ENCODE measurements around the gene ATP13A2. TPM values are rescaled to one million over a fixed set of nuclear protein-coding genes. Genes with fewer than 3 reads are reported as not detected.

Gene ATP13A2
- polyA plus RNA-seq, 1 donor (not counting 4 experiments of a cell fraction or from before 2014, with no cell fraction given): 19.7 TPM

GRCh38 chr1:16993521-16994038 is 18.1 kb downstream of the ATP13A2 start:
- peaks cover 6% of the 10 kb centered on the region for H3K4me1 ChIP-seq (ENCODE audit: control insufficient read depth, extremely low read depth, insufficient read depth, low read length)
- no peak for FAIRE-seq
- no peak overlapping the region for H3K27ac ChIP-seq (ENCODE audit: control insufficient read depth, insufficient read depth, low read length)
- H3K9me3 ChIP-seq (ENCODE audit: control insufficient read depth, low read depth, low read length): no peaks in the 10 kb centered on the region
- H4K20me1 ChIP-seq (ENCODE audit: control insufficient read depth, extremely low read depth, insufficient read depth, low read length): no peaks in the 10 kb centered on the region
- H3K4me2 ChIP-seq (ENCODE audit: control insufficient read depth, extremely low read depth, insufficient read depth, low read depth, low read length): no peak overlapping the region
- no peaks in the 10 kb centered on the region for H3K9me1 ChIP-seq (ENCODE audit: control insufficient read depth, extremely low read depth, insufficient read depth, low read length)
- no peak for DNase-seq (ENCODE audit: low read depth, low spot score)
- H3K36me3 ChIP-seq (ENCODE audit: control insufficient read depth in 2 of 2, extremely low read depth in 1 of 2, insufficient read depth in 2 of 2, low read length in 2 of 2): peaks cover 14 to 26% of the 10 kb centered on the region in 2 experiments
- no peak overlapping the region for H3K4me3 ChIP-seq (ENCODE audit: control insufficient read depth in 2 of 3, extremely low read depth in 1 of 3, insufficient read depth in 2 of 3, low read depth in 1 of 3, low read length in 3 of 3)
- H3K9ac ChIP-seq (ENCODE audit: control insufficient read depth, extremely low read depth, insufficient read depth, low read length): no peak overlapping the region
- H3K79me2 ChIP-seq (ENCODE audit: control insufficient read depth, insufficient read depth, low read length): no peaks in the 10 kb centered on the region
- dilution Hi-C loops (cut with MboI; ENCODE audit: extremely low pct_ligation_motif_present, low sequenced_read_pairs): no loop called here
- no peak for TF ChIP-seq EZH2 (IDR thresholded peaks at IDR 0.05; ENCODE audit: low read length)
- TF ChIP-seq CTCF (optimal IDR thresholded peaks at IDR 0.05 in 1 of 3, IDR thresholded peaks at IDR 0.05 in 1 of 3, conservative IDR thresholded peaks at IDR 0.05 in 1 of 3; ENCODE audit: extremely low read depth in 1 of 3, insufficient read depth in 2 of 3, low read length in 3 of 3): no peak
- no peak overlapping the region for H2AFZ ChIP-seq (ENCODE audit: control insufficient read depth, low read length)
- no peaks in the 10 kb centered on the region for H3K27me3 ChIP-seq (ENCODE audit: control insufficient read depth, extremely low read depth, insufficient read depth, low read length)

GRCh38 chr1:16992675-16993074 is 19.1 kb downstream of the ATP13A2 start:
- no peak overlapping the region for H2AFZ ChIP-seq (ENCODE audit: control insufficient read depth, low read length)
- H3K9me1 ChIP-seq (ENCODE audit: control insufficient read depth, extremely low read depth, insufficient read depth, low read length): no peaks in the 10 kb centered on the region
- TF ChIP-seq CTCF (optimal IDR thresholded peaks at IDR 0.05 in 1 of 3, IDR thresholded peaks at IDR 0.05 in 1 of 3, conservative IDR thresholded peaks at IDR 0.05 in 1 of 3; ENCODE audit: extremely low read depth in 1 of 3, insufficient read depth in 2 of 3, low read length in 3 of 3) (no peak), EZH2 (IDR thresholded peaks at IDR 0.05; ENCODE audit: low read length) (no peak)
- H3K27ac ChIP-seq (ENCODE audit: control insufficient read depth, insufficient read depth, low read length): no peak overlapping the region
- no peak overlapping the region for H3K9ac ChIP-seq (ENCODE audit: control insufficient read depth, extremely low read depth, insufficient read depth, low read length)
- DNase-seq (ENCODE audit: low read depth, low spot score): no peak
- no peaks in the 10 kb centered on the region for H3K9me3 ChIP-seq (ENCODE audit: control insufficient read depth, low read depth, low read length)
- no peak for FAIRE-seq
- no peak overlapping the region for H3K4me2 ChIP-seq (ENCODE audit: control insufficient read depth, extremely low read depth, insufficient read depth, low read depth, low read length)
- no peaks in the 10 kb centered on the region for H4K20me1 ChIP-seq (ENCODE audit: control insufficient read depth, extremely low read depth, insufficient read depth, low read length)
- dilution Hi-C loops (cut with MboI; ENCODE audit: extremely low pct_ligation_motif_present, low sequenced_read_pairs): no loop called here
- H3K79me2 ChIP-seq (ENCODE audit: control insufficient read depth, insufficient read depth, low read length): no peaks in the 10 kb centered on the region
- no peak overlapping the region for H3K4me3 ChIP-seq (ENCODE audit: control insufficient read depth in 2 of 3, extremely low read depth in 1 of 3, insufficient read depth in 2 of 3, low read depth in 1 of 3, low read length in 3 of 3)
- peaks cover 14 to 26% of the 10 kb centered on the region in 2 experiments for H3K36me3 ChIP-seq (ENCODE audit: control insufficient read depth in 2 of 2, extremely low read depth in 1 of 2, insufficient read depth in 2 of 2, low read length in 2 of 2)
- peaks cover 5% of the 10 kb centered on the region for H3K4me1 ChIP-seq (ENCODE audit: control insufficient read depth, extremely low read depth, insufficient read depth, low read length)
- no peaks in the 10 kb centered on the region for H3K27me3 ChIP-seq (ENCODE audit: control insufficient read depth, extremely low read depth, insufficient read depth, low read length)

Data from keratinocyte (primary cell).